Esophagus muscularis mucosa (tissue), 4 donors: ENCODE results near the gene LRRC27. TPM values are rescaled to one million over a fixed set of nuclear protein-coding genes. Genes with fewer than 3 reads are reported as not detected.

Experiments
- DNase-seq: peaks from one replicate; pipeline ENCODE4 v3.0.0-alpha.2; 2017; ENCODE audit errors: extremely low spot score
- H3K27ac ChIP-seq, 4 donors: fragments of 200-600 bp; sonication (generic); replicated peaks in 1 of 4; 1 replicate in 3 of 4; 2 replicates in 1 of 4; pipeline ENCODE4 v1.5.1; 2016 to 2019; ENCODE audit warnings: mild to moderate bottlenecking in 1 of 4
- H3K27me3 ChIP-seq, 4 donors: fragments of 200-600 bp; sonication (generic); one replicate each; pipeline versions ENCODE4 v1.5.1 to v1.6.0; 2016 to 2019
- H3K36me3 ChIP-seq, 4 donors: fragments of 200-600 bp; sonication (generic); one replicate each; pipeline ENCODE4 v1.5.1; 2016 to 2019
- H3K4me1 ChIP-seq, 4 donors: fragments of 200-600 bp; sonication (generic); one replicate each; pipeline ENCODE4 v1.5.1; 2016 to 2019
- H3K4me3 ChIP-seq, 4 donors: fragments of 200-600 bp; sonication (generic); 1 replicate in 2 of 4; 2 replicates in 2 of 4; pipeline ENCODE4 v1.5.1; 2016 to 2019; ENCODE audit warnings: mild to moderate bottlenecking in 4 of 4, moderate library complexity in 1 of 4
- H3K9me3 ChIP-seq, 4 donors: fragments of 200-600 bp; sonication (generic); 1 replicate in 3 of 4; 2 replicates in 1 of 4; pipeline ENCODE4 v1.5.1; 2016 to 2019
- EP300 ChIP-seq: sonication (generic); formaldehyde crosslinking; IDR thresholded peaks from one replicate; pipeline ENCODE4 v1.6.1; 2017; ENCODE audit warnings: antibody characterized with exemption
- POLR2A ChIP-seq: fragments of 450-650 bp; IDR thresholded peaks from one replicate; pipeline ENCODE4 v1.6.1; 2017; ENCODE audit warnings: antibody characterized with exemption, moderate library complexity, mild to moderate bottlenecking, low read depth
- POLR2AphosphoS5 ChIP-seq, 2 donors: sonication (generic); formaldehyde crosslinking; IDR thresholded peaks; one replicate each; pipeline ENCODE4 v1.6.1; 2017; ENCODE audit warnings: antibody characterized with exemption in 2 of 2
- WGBS: methylation state at CpG from one replicate; pipeline ENCODE4 v1.1.5; 2018; 5-methylcytosine and 5-hydroxymethylcytosine counted together
- intact Hi-C: fragments of 100-400 bp; cut with DNase I; formaldehyde crosslinking; loops from one replicate; pipeline ENCODE4 v1.15.1; 2023
- total RNA-seq, 4 donors: library from RNA; depleted of rRNA; stranded (reverse); fragments of >200 nt; gene quantifications; one replicate each; pipeline versions ENCODE4 v1.1.0 to v1.2.1, GENCODE V29; 2016
- TF ChIP-seq, protein P1 (sequence below), 3 experiments: fragments of 200-600 bp in 2 of 3; fragments of 450-650 bp in 1 of 3; sonication (generic) in 2 of 3; IDR thresholded peaks; one replicate each; pipeline ENCODE4 v1.5.1; 2017 to 2019; ENCODE audit warnings: antibody characterized with exemption in 3 of 3, mild to moderate bottlenecking in 2 of 3, moderate library complexity in 1 of 3

Gene LRRC27
- total RNA-seq, 4 donors from 2014 or later, result 5.8 to 19.1 (median 9.5) TPM

DNA sequence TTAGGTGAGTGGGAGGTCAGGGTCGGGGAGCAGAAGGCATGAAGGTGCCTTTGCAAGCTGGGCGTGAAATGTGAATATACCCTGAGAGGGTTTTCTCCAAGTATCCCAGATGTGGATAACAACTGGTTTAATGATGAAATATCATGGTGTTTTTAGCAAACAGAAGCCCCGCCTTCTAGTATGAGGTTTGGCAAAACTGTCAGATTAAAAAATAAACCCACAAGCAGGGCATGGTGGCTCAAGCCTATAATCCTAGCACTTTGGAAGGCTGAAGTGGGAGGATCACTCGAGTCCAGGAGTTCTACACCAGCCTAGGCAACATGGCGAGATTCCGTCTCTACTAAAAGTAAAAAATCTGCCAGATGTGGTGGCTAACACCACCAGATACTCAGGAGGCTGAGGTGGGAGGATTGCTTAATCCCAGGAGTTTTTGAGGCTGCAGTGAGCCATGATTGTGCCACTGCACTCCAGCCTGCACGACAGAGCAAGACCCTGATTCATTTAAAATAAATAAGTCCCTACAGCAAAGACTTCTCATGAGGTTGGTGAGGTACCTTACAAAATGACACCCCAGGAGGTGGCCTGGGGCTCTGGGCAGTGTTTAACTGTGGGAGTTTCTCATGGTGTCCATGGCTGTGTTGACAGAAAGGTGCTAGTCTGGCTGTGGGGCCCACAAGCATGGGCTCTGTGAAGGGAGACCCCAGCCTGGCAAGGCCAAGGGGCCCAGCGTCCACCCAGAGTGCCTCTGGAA is 58.4 kb downstream of the LRRC27 start:
- WGBS, result 80% methylated on average over 6 of the region's 8 CpGs
- no peak for DNase-seq
- Histone ChIP-seq H3K27me3 (no peaks in the 10 kb centered on the region), H3K4me1 (peaks cover 8 to 21% (median 19%) of the 10 kb centered on the region in 4 donors), H3K36me3 (no peaks in the 10 kb centered on the region), H3K27ac (no peak overlapping the region), H3K4me3 (no peak overlapping the region), H3K9me3 (no peaks in the 10 kb centered on the region)
- intact Hi-C loops, result no loop called here
- no peak for TF ChIP-seq POLR2A
- no peak for TF ChIP-seq EP300
- TF ChIP-seq, protein P1, sequence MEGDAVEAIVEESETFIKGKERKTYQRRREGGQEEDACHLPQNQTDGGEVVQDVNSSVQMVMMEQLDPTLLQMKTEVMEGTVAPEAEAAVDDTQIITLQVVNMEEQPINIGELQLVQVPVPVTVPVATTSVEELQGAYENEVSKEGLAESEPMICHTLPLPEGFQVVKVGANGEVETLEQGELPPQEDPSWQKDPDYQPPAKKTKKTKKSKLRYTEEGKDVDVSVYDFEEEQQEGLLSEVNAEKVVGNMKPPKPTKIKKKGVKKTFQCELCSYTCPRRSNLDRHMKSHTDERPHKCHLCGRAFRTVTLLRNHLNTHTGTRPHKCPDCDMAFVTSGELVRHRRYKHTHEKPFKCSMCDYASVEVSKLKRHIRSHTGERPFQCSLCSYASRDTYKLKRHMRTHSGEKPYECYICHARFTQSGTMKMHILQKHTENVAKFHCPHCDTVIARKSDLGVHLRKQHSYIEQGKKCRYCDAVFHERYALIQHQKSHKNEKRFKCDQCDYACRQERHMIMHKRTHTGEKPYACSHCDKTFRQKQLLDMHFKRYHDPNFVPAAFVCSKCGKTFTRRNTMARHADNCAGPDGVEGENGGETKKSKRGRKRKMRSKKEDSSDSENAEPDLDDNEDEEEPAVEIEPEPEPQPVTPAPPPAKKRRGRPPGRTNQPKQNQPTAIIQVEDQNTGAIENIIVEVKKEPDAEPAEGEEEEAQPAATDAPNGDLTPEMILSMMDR (IDR thresholded peaks at IDR 0.05), result no peak
- TF ChIP-seq POLR2AphosphoS5 (IDR thresholded peaks at IDR 0.05), result no peak

DNA sequence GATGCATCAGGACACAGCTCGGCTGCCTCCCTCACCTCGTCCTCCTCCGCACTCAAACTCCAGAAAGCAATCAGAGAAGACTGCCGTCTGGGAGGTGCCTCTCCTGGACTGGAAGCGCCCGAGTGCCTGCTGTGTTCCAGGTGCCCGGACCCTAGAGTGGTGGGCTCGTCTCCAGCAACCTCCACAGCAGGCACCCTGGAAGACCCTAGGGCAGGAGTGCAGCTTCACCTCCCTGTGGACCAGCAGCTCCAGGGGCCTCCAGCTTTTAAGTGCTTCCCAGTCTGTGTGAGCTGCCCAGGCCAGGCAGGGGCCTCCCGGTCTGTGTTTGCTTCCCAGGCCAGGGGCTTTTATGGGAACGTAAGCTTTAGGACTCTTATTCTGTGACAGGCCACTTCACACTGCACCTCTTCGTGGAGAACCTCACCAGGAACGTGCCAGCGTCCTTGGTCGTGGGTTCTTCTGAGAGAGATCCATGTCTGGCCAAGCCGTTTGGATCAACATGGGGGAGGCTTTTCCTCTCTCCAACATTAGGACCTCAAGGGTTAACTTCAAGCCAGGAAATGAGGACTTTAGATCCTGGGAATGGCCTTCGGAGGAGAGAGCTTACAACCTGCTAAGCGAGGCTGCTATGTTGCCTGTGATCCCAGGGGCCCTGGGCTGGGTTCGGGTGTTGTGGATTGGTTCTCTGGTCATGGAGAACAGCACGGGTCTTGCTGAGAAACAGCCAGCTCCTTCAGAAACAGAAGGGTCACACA is 59.1 kb downstream of the LRRC27 start:
- no peak for DNase-seq
- intact Hi-C loops, result no loop called here
- peaks cover 15 to 29% (median 26%) of the 10 kb centered on the region in 4 donors for H3K4me1 ChIP-seq
- 82% methylated on average over 15 of the region's 19 CpGs for WGBS
- TF ChIP-seq, protein P1 (IDR thresholded peaks at IDR 0.05), result no peak
- TF ChIP-seq POLR2AphosphoS5 (IDR thresholded peaks at IDR 0.05), result no peak
- no peak for TF ChIP-seq EP300
- TF ChIP-seq POLR2A, result no peak
- no peak overlapping the region for H3K4me3 ChIP-seq
- no peaks in the 10 kb centered on the region for H3K36me3 ChIP-seq
- no peaks in the 10 kb centered on the region for H3K27me3 ChIP-seq
- H3K9me3 ChIP-seq, result no peaks in the 10 kb centered on the region
- no peak overlapping the region for H3K27ac ChIP-seq

DNA sequence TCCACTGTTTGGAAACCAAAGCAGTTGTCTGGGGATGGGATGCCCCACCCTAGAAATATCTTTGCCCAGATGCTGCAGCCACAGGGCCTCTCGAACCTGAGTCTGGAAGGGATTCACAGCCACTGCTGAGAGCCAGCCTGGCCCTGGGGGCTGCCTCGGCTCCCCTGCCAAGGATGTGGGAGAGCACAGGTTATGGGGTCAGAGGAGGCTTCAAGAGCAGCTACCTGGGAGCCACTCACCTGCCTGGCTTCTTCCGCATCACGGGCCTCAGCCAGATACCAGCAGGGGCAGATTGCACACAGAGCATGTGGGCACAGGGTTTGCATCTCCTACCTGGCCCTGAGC is 59.7 kb downstream of the LRRC27 start:
- peaks cover 15 to 34% (median 30%) of the 10 kb centered on the region in 4 donors for H3K4me1 ChIP-seq
- H3K4me3 ChIP-seq, result no peak overlapping the region
- WGBS, result 80% methylated on average over 4 of the region's 4 CpGs
- TF ChIP-seq POLR2A, result no peak
- no peak for TF ChIP-seq EP300
- no peak for TF ChIP-seq POLR2AphosphoS5 (IDR thresholded peaks at IDR 0.05)
- TF ChIP-seq, protein P1 (IDR thresholded peaks at IDR 0.05), result no peak
- no peaks in the 10 kb centered on the region for H3K27me3 ChIP-seq
- H3K36me3 ChIP-seq, result no peaks in the 10 kb centered on the region
- H3K9me3 ChIP-seq, result no peaks in the 10 kb centered on the region
- no peak overlapping the region for H3K27ac ChIP-seq
- DNase-seq, result no peak
- intact Hi-C loops, result no loop called here

DNA sequence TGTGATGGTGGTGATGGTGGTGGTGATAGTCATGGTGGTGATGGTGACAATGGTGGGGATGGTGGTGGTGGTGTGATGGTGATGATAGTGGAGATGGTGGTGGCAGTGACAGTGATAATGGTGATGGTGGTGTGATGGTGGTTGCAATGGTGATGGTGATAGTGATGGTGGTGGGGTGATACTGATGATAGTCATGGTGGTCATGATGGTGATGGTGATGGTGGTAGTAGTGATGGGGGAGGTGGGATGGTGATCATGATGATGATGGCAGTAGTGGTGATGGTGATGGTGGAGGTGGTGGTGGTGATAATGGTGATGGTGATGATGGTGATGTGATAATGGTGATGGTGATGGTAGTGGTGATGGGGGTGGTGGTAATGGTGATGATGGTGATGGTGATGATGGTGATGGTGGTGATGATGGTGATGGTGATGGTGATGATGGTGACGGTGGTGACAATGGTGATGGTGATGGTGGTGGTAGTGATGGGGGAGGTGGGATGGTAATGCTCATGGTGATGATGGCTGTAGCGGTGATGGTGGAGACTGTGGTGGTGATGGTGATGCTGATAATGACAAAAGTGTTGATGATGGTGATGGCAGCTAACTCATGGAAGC is 60.3 kb downstream of the LRRC27 start:
- peaks cover 15 to 34% (median 30%) of the 10 kb centered on the region in 4 donors for H3K4me1 ChIP-seq
- WGBS, result 78% methylated on average over 2 of the region's 2 CpGs
- no peak overlapping the region for H3K4me3 ChIP-seq
- no peak overlapping the region for H3K27ac ChIP-seq
- TF ChIP-seq POLR2AphosphoS5 (IDR thresholded peaks at IDR 0.05), result no peak
- TF ChIP-seq, protein P1 (IDR thresholded peaks at IDR 0.05), result no peak
- TF ChIP-seq EP300, result no peak
- TF ChIP-seq POLR2A, result no peak
- no peaks in the 10 kb centered on the region for H3K27me3 ChIP-seq
- H3K36me3 ChIP-seq, result no peaks in the 10 kb centered on the region
- no peak for DNase-seq
- intact Hi-C loops, result no loop called here
- H3K9me3 ChIP-seq, result no peaks in the 10 kb centered on the region
